ENCODE measurements around the gene HGFAC. TPM values are rescaled to one million over a fixed set of nuclear protein-coding genes. Genes with fewer than 3 reads are reported as not detected.

Gene HGFAC
- total RNA-seq, 6 donors from 2014 or later, result 0.20 to 1.1 (median 0.49) TPM; not detected in 1

- Histone ChIP-seq H3K27ac (no peak overlapping the region), H3K4me1 (peaks cover 7 to 36% (median 26%) of the 10 kb centered on the region in 4 donors), H3K4me3 (no peak overlapping the region), H3K27me3 (peaks cover 0 to 12% (median 5%) of the 10 kb centered on the region in 4 donors), H3K9me3 (no peaks in the 10 kb centered on the region), H3K36me3 (no peaks in the 10 kb centered on the region)
- ATAC-seq (ENCODE audit: low FRiP score in 2 of 2), result no peak
- WGBS, 2 donors, result 76 to 96% methylated on average over 7 to 41 of the region's 41 CpGs
- no peak for TF ChIP-seq POLR2A (IDR thresholded peaks at IDR 0.05)
- no peak for TF ChIP-seq CTCF (IDR thresholded peaks at IDR 0.05)
- no peak for TF ChIP-seq EP300 (IDR thresholded peaks at IDR 0.05)
- DNase-seq, result peak in 1 of 2 donors; percentile 74
Observed at GRCh38 chr4:3465698-3466671, 24.2 kb downstream of the HGFAC start.

- Histone ChIP-seq H3K4me3 (no peak overlapping the region), H3K27me3 (peaks cover 0 to 12% (median 5%) of the 10 kb centered on the region in 4 donors), H3K4me1 (peaks cover 7 to 31% (median 17%) of the 10 kb centered on the region in 4 donors), H3K9me3 (no peaks in the 10 kb centered on the region), H3K36me3 (no peaks in the 10 kb centered on the region), H3K27ac (no peak overlapping the region)
- TF ChIP-seq EP300 (IDR thresholded peaks at IDR 0.05), result no peak
- no peak for TF ChIP-seq POLR2AphosphoS5 (IDR thresholded peaks at IDR 0.05)
- TF ChIP-seq POLR2A (IDR thresholded peaks at IDR 0.05), result no peak
- no peak for TF ChIP-seq CTCF (IDR thresholded peaks at IDR 0.05)
- 79 to 86% methylated on average over 31 to 38 of the region's 40 CpGs for WGBS, 2 donors
- DNase-seq, result peak in 1 of 2 donors; percentile 68
- ATAC-seq (ENCODE audit: low FRiP score in 2 of 2), result no peak
Observed at GRCh38 chr4:3466691-3467600, 25.2 kb downstream of the HGFAC start.

GRCh38 chr4:3467601-3468031 lies 25.8 kb downstream of the HGFAC start:
- DNase-seq (peak in 1 of 2 donors; percentile 37), ATAC-seq (ENCODE audit: low FRiP score in 2 of 2) (no peak)
- no peaks in the 10 kb centered on the region for H3K36me3 ChIP-seq
- no peak for TF ChIP-seq POLR2A (IDR thresholded peaks at IDR 0.05)
- TF ChIP-seq EP300 (IDR thresholded peaks at IDR 0.05), result no peak
- TF ChIP-seq CTCF (IDR thresholded peaks at IDR 0.05), result no peak
- no peak for TF ChIP-seq POLR2AphosphoS5 (IDR thresholded peaks at IDR 0.05)
- WGBS, 2 donors, result 66 to 87% methylated on average over 8 to 15 of the region's 15 CpGs
- H3K27ac ChIP-seq, result no peak overlapping the region
- peaks cover 7 to 27% (median 12%) of the 10 kb centered on the region in 4 donors for H3K4me1 ChIP-seq
- no peaks in the 10 kb centered on the region for H3K9me3 ChIP-seq
- peaks cover 0 to 12% (median 5%) of the 10 kb centered on the region in 4 donors for H3K27me3 ChIP-seq
- H3K4me3 ChIP-seq, result no peak overlapping the region

- H3K9me3 ChIP-seq, result no peaks in the 10 kb centered on the region
- H3K36me3 ChIP-seq, result no peaks in the 10 kb centered on the region
- H3K27ac ChIP-seq, result no peak overlapping the region
- no peak for TF ChIP-seq POLR2A (IDR thresholded peaks at IDR 0.05)
- TF ChIP-seq CTCF (IDR thresholded peaks at IDR 0.05), result no peak
- no peak for TF ChIP-seq EP300 (IDR thresholded peaks at IDR 0.05)
- peaks cover 6 to 21% (median 8%) of the 10 kb centered on the region in 4 donors for H3K4me1 ChIP-seq
- no peak for ATAC-seq (ENCODE audit: low FRiP score in 2 of 2)
- no peak overlapping the region for H3K4me3 ChIP-seq
- peaks cover 0 to 8% (median 4%) of the 10 kb centered on the region in 4 donors for H3K27me3 ChIP-seq
- no peak for DNase-seq
- WGBS, 2 donors, result 88 to 89% methylated on average over 10 of the region's 10 CpGs
Observed at GRCh38 chr4:3468154-3468553, 26.4 kb downstream of the HGFAC start.

Measured in upper lobe of left lung (tissue), 6 donors.